Measurements from ENCODE around the gene GPRC5A. TPM values are rescaled to one million over a fixed set of nuclear protein-coding genes. Genes with fewer than 3 reads are reported as not detected.

Gene GPRC5A
- total RNA-seq, 1 donor from 2014 or later = 13.1 TPM

- Mint-ChIP-seq H3K4me3 (ENCODE audit: unreplicated experiment) (no peak overlapping the region), H3K27me3 (ENCODE audit: low read depth) (no peaks in the 10 kb centered on the region), H3K27ac (ENCODE audit: unreplicated experiment) (no peak overlapping the region), H3K9me3 (ENCODE audit: low read depth) (no peaks in the 10 kb centered on the region), H3K36me3 (ENCODE audit: low read depth) (no peaks in the 10 kb centered on the region), H3K4me1 (ENCODE audit: low read depth) (no peaks in the 10 kb centered on the region)
- no peak for TF ChIP-seq CTCF (IDR thresholded peaks at IDR 0.05)
- no peak for DNase-seq (ENCODE audit: low spot score)
Observed at GRCh38 chr12:12864243-12864642, 27.1 kb upstream of the GPRC5A start.

GRCh38 chr12:12868477-12869235, 22.7 kb upstream of the GPRC5A start:
- no peak overlapping the region for H3K27ac Mint-ChIP-seq (ENCODE audit: unreplicated experiment)
- H3K9me3 Mint-ChIP-seq (ENCODE audit: low read depth) = peaks cover 7% of the 10 kb centered on the region
- H3K36me3 Mint-ChIP-seq (ENCODE audit: low read depth) = peaks cover 5% of the 10 kb centered on the region
- H3K27me3 Mint-ChIP-seq (ENCODE audit: low read depth) = no peaks in the 10 kb centered on the region
- TF ChIP-seq CTCF (IDR thresholded peaks at IDR 0.05) = no peak
- H3K4me1 Mint-ChIP-seq (ENCODE audit: low read depth) = peaks cover 29% of the 10 kb centered on the region
- no peak overlapping the region for H3K4me3 Mint-ChIP-seq (ENCODE audit: unreplicated experiment)
- DNase-seq (ENCODE audit: low spot score) = no peak

GRCh38 chr12:12870465-12870864, 20.9 kb upstream of the GPRC5A start:
- H3K36me3 Mint-ChIP-seq (ENCODE audit: low read depth) = peaks cover 6% of the 10 kb centered on the region
- no peak overlapping the region for H3K4me3 Mint-ChIP-seq (ENCODE audit: unreplicated experiment)
- H3K27ac Mint-ChIP-seq (ENCODE audit: unreplicated experiment) = peak overlapping the region; percentile 89
- peaks cover 45% of the 10 kb centered on the region for H3K4me1 Mint-ChIP-seq (ENCODE audit: low read depth)
- no peak for DNase-seq (ENCODE audit: low spot score)
- no peaks in the 10 kb centered on the region for H3K27me3 Mint-ChIP-seq (ENCODE audit: low read depth)
- peaks cover 9% of the 10 kb centered on the region for H3K9me3 Mint-ChIP-seq (ENCODE audit: low read depth)
- TF ChIP-seq CTCF (IDR thresholded peaks at IDR 0.05) = no peak

GRCh38 chr12:12871587-12872138, 19.7 kb upstream of the GPRC5A start:
- no peak for TF ChIP-seq CTCF (IDR thresholded peaks at IDR 0.05)
- Mint-ChIP-seq H3K9me3 (ENCODE audit: low read depth) (peaks cover 9% of the 10 kb centered on the region), H3K27ac (ENCODE audit: unreplicated experiment) (peak overlapping the region; percentile 88)

GRCh38 chr12:12872139-12872933, 19.0 kb upstream of the GPRC5A start:
- Mint-ChIP-seq H3K9me3 (ENCODE audit: low read depth) (peaks cover 9% of the 10 kb centered on the region), H3K4me3 (ENCODE audit: unreplicated experiment) (no peak overlapping the region), H3K36me3 (ENCODE audit: low read depth) (peaks cover 7% of the 10 kb centered on the region), H3K27ac (ENCODE audit: unreplicated experiment) (peak overlapping the region; percentile 88), H3K4me1 (ENCODE audit: low read depth) (peaks cover 56% of the 10 kb centered on the region), H3K27me3 (ENCODE audit: low read depth) (no peaks in the 10 kb centered on the region)
- no peak for TF ChIP-seq CTCF (IDR thresholded peaks at IDR 0.05)
- DNase-seq (ENCODE audit: low spot score) = no peak

More at GRCh38 chr12:12871587-12872138, 19.7 kb upstream of the GPRC5A start:
- H3K36me3 Mint-ChIP-seq (ENCODE audit: low read depth) = peaks cover 7% of the 10 kb centered on the region
- no peak for DNase-seq (ENCODE audit: low spot score)
- no peaks in the 10 kb centered on the region for H3K27me3 Mint-ChIP-seq (ENCODE audit: low read depth)
- H3K4me3 Mint-ChIP-seq (ENCODE audit: unreplicated experiment) = no peak overlapping the region
- H3K4me1 Mint-ChIP-seq (ENCODE audit: low read depth) = peaks cover 50% of the 10 kb centered on the region

Data from chondrocyte (in vitro differentiated cells).